Activated T-cell treated with anti-CD3 and anti-CD28 coated beads, Interleukin-2, amount 50 U/mL, for 48 hours (primary cell): ENCODE results near the gene LRTM1.

Experiments
- DNase-seq, 2 experiments: peaks; one replicate each; pipeline ENCODE4 v3.0.0-alpha.2; 2020

Gene LRTM1

GRCh38 chr3:54928046-54928770, at the start of gene LRTM1:
Gene LRTM1, minus strand, starts transcription at chr3:54928059. Its CDS starts 148 bp downstream, at chr3:54927911.
- DNase-seq: no peak

- DNase-seq: no peak
Measured at GRCh38 chr3:54977439-54977838, 49.6 kb upstream of the LRTM1 start.

DNA sequence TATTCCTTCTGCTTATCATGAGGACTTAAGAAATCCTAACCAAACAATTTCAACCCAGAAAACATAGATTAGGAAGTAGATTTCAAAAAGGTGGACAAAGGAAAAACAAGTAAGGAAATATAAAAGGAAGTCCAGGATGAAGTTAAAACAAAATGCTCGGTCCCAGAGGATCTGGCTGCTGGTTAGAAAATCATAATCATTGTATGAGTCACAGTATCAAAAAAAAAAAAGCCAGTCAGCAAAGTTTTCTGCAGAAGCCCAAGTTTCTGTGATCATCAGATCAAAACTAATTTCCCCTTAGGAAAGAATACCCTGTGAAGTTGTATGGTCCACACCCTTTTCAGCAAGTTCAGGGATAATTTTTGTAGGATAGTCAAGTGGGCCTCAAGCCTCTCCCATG, 43.0 kb upstream of the LRTM1 start:
- no peak for DNase-seq

DNA sequence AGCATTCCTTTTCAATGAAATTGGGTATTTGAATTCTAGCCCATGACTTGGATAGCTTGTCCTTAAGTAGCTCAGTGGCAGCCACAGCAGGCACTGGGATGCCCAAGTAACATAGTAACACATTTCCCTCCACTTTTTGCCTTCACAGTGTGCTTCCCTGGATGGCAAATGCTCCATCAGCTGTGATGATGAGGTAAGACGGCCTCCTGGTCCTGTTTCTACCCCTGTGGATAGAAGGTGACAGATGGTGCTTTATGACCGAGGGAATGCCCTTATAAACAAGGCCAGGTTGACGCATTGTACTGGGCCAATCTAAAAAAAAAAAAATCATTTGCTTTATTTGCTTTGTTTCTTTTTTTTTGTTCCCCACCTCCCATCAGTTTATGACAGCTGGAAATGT, 41.8 kb upstream of the LRTM1 start:
- DNase-seq: no peak

GRCh38 chr3:54968546-54969172, 40.8 kb upstream of the LRTM1 start:
- DNase-seq: no peak

- no peak for DNase-seq
Measured at GRCh38 chr3:54967731-54968161, 39.9 kb upstream of the LRTM1 start.

- no peak for DNase-seq
Measured at GRCh38 chr3:54966979-54967378, 39.1 kb upstream of the LRTM1 start.

DNA sequence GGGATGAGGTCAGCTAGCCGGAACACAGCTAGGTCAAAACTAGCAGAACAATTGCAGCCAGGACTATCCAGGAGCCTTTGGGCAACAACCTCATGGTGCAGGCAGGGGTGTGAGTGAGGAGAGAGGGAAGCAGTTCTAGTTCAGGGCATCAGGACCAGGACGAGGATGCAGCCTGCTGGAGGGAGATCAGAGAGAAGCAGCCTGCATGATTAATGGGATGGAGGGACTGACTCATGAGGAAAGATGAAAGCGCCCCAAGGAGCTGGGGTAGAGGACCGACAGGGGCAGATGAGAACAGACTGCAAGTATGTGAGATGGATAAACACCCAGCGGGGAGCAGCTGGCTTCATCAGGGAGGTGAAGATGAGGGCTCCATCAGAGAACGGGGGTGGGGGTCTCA, 37.9 kb upstream of the LRTM1 start:
- no peak for DNase-seq

GRCh38 chr3:54964081-54964480, 36.2 kb upstream of the LRTM1 start:
- no peak for DNase-seq

GRCh38 chr3:54963641-54964040, 35.8 kb upstream of the LRTM1 start:
- no peak for DNase-seq

- DNase-seq: no peak
Measured at GRCh38 chr3:54962200-54962599, 34.3 kb upstream of the LRTM1 start.

DNA sequence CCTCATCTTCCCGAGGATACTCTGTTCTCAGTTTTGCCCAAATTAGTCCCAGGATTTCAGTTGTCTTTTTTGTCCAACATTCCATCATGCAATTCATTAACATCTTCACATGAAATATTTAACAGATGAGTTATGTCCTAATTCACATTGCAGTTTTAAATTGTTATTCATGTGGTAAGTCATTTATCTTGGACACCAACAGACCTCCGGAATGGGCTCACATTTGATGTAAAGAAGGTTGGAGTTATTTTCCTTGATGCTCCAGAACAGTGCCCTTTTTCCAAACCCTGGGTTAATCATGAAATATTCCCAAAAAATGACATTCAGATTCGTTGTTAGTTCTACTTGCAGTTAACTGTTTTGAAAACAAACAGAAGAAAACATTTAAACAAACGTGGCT, 32.8 kb upstream of the LRTM1 start:
- DNase-seq: no peak

- no peak for DNase-seq
Measured at GRCh38 chr3:54960082-54960481, 32.2 kb upstream of the LRTM1 start.

- no peak for DNase-seq
Measured at GRCh38 chr3:54957711-54958110, 29.9 kb upstream of the LRTM1 start.

- no peak for DNase-seq
Measured at GRCh38 chr3:54955941-54956340, 28.1 kb upstream of the LRTM1 start.

DNA sequence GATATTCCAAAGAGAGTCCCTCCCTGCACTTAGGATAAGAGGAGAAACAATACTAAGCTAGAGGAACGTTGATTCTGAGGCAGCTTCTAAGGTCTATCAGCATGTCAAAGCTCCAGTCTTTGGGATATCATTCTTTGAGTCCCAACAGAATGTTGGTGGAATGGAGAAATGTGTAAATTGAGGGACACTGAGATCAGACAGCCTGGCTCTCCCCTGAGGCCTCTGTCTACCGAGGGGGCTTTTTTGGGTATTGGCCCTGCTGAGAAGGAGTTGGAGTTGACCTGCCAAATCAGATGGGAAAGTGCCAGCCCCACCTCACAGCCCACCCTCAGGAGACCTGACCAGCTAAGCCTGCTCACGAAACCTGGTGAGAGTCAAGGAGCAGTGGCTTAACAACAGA, 27.6 kb upstream of the LRTM1 start:
- no peak for DNase-seq

DNA sequence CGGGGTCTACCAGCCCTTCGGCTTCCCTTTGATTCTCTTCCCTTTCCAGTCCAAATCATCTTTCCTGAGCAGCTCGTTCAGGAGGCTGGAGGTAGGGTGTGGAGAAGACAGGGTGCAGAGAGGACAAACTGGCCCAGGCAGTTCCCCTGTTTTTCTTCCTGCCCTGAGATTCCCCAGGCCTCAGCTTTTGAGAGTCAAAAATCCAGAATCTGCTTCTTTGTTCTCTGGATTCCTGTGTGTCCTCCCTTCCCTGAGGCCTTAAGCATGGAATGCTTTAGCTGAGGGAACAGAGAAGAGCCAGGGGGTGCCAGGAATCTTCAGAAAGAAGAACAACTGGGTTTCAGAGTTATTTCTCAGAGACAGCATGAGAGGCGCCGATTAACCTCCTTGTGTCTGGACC, 26.7 kb upstream of the LRTM1 start:
- DNase-seq: no peak

- no peak for DNase-seq
Measured at GRCh38 chr3:54954022-54954421, 26.2 kb upstream of the LRTM1 start.

DNA sequence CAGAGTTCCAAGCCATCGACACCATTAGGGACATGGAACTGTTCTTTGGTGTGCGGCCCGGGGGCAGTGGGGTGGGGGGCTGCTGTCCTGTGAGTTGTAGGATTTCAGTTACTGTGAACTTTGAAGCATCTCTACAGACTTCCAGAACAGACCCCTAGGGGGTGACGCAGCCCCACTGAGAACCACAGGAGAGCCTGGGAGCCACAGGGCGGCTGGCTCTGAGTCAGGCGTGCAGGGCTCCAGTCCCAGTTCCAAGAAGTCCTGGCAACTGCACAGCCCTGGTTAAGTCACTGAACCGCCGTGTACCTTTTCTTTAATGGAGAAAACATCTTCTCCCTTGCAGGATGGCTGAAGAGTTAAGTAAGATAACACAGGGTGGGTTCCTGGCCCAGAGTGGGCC, 23.5 kb upstream of the LRTM1 start:
- no peak for DNase-seq

- DNase-seq: no peak
Measured at GRCh38 chr3:54950391-54951003, 22.6 kb upstream of the LRTM1 start.

GRCh38 chr3:54949491-54950044, 21.7 kb upstream of the LRTM1 start:
- DNase-seq: no peak

GRCh38 chr3:54941690-54942362, 14.0 kb upstream of the LRTM1 start:
- no peak for DNase-seq

DNA sequence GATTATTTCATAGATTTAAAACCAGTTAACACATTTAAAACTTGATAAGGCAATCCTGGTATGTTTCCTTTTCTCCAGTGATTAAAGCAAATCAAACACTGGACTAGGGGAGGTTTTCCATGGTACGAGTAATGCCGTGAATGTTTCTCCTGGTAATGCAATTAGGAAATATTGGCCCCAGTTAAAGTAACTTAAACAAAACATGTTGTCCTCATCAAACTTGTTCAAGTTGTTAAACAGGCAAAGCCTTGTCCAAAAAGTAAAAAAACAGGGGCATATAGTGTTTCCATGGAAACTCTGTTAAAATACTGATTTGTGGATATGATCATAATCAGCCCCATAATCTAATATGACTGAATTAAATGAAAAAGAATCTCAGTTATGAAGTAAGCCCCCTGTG, 13.1 kb upstream of the LRTM1 start:
- no peak for DNase-seq
